IMR-90 (cell line): ENCODE data around the gene NMUR1. TPM values are rescaled to one million over a fixed set of nuclear protein-coding genes. Genes with fewer than 3 reads are reported as not detected.

ENCODE experiments used
- ATAC-seq: fragments of 200-7000 bp; cut with Tn5 transposase; 2 replicates; pipeline ENCODE4 v1.9.1; 2020; ENCODE audit warnings: low read depth, mild to moderate bottlenecking, moderate library complexity
- BruUV-seq: library from RNA; stranded (reverse); fragments of 400-500 nt; replicated peaks from 2 replicates; lab custom pipeline; 2021; lab: Mats Ljungman, UMichigan
- CTCF ChIA-PET: fragments of 300-600 bp; formaldehyde crosslinking; extraction: SDS; loops from one replicate; lab custom pipeline; 2021; ENCODE audit warnings: antibody characterized with exemption; lab: Yijun Ruan, JAX
- POLR2A ChIA-PET: fragments of 300-600 bp; sonication (Branson Sonifier 250); formaldehyde crosslinking; loops from one replicate; lab custom pipeline; 2022; ENCODE audit warnings: antibody characterized with exemption; ENCODE audit not compliant: unreplicated experiment; lab: Charles Lee
- DNase-seq: peaks from one replicate; pipeline ENCODE4 v3.0.0; 2013
- H2AFZ ChIP-seq: replicated peaks from 2 replicates; pipeline ENCODE3; 2013; ENCODE audit warnings: low read length, mild to moderate bottlenecking; ENCODE audit not compliant: poor library complexity
- H2AK5ac ChIP-seq: 2 replicates; pipeline ENCODE4 v1.6.1; 2013; ENCODE audit warnings: low read depth, low read length, inconsistent platforms
- H2AK9ac ChIP-seq: replicated peaks from 2 replicates; pipeline ENCODE3; 2013; ENCODE audit warnings: mild to moderate bottlenecking, low read depth, low read length, moderate library complexity; ENCODE audit not compliant: poor library complexity
- H2BK120ac ChIP-seq: 2 replicates; pipeline ENCODE4 v1.6.1; 2013; ENCODE audit warnings: low read depth, low read length, inconsistent platforms
- H2BK15ac ChIP-seq: 3 replicates; pipeline ENCODE4 v1.6.1; 2013; ENCODE audit warnings: low read depth, low read length, inconsistent platforms
- H2BK20ac ChIP-seq: 2 replicates; pipeline ENCODE4 v1.6.1; 2013; ENCODE audit warnings: low read depth, mild to moderate bottlenecking, inconsistent platforms, low read length, moderate library complexity
- H2BK5ac ChIP-seq: 2 replicates; pipeline ENCODE4 v1.6.1; 2013; ENCODE audit warnings: mild to moderate bottlenecking, low read depth, low read length, inconsistent platforms; ENCODE audit not compliant: poor library complexity, severe bottlenecking
- H3K14ac ChIP-seq: replicated peaks from 2 replicates; pipeline ENCODE4 v1.6.1; 2013; ENCODE audit warnings: low read depth, low read length, inconsistent platforms
- H3K18ac ChIP-seq: 2 replicates; pipeline ENCODE4 v1.6.1; 2013; ENCODE audit warnings: low read depth, low read length, control low read depth
- H3K23ac ChIP-seq: 2 replicates; pipeline ENCODE4 v1.6.1; 2013; ENCODE audit warnings: low read depth, low read length, inconsistent platforms
- H3K27ac ChIP-seq: 2 replicates; pipeline ENCODE4 v1.5.1; 2013; ENCODE audit warnings: mild to moderate bottlenecking, control low read depth, low read length; ENCODE audit not compliant: insufficient read depth
- H3K27me3 ChIP-seq: 2 replicates; pipeline ENCODE4 v1.6.1; 2013; ENCODE audit warnings: low read length; ENCODE audit not compliant: control insufficient read depth, insufficient read depth
- H3K36me3 ChIP-seq: 2 replicates; pipeline ENCODE4 v1.6.1; 2013; ENCODE audit warnings: low read length, mixed read lengths; ENCODE audit not compliant: control insufficient read depth, insufficient read depth
- H3K4ac ChIP-seq: 2 replicates; pipeline ENCODE4 v1.6.1; 2013; ENCODE audit warnings: low read depth, low read length, inconsistent platforms
- H3K4me1 ChIP-seq: 2 replicates; pipeline ENCODE4 v1.6.1; 2013; ENCODE audit warnings: low read length, mixed read lengths; ENCODE audit not compliant: control insufficient read depth, insufficient read depth
- H3K4me2 ChIP-seq: 2 replicates; pipeline ENCODE4 v1.6.1; 2013; ENCODE audit warnings: low read depth, mild to moderate bottlenecking, control low read depth, low read length, moderate library complexity
- H3K4me3 ChIP-seq: 2 replicates; pipeline ENCODE4 v1.5.1; 2013; ENCODE audit warnings: low read depth, mild to moderate bottlenecking, control low read depth, low read length, moderate library complexity; ENCODE audit not compliant: insufficient read depth
- H3K56ac ChIP-seq: 2 replicates; pipeline ENCODE4 v1.6.1; 2013; ENCODE audit warnings: low read length, inconsistent platforms; ENCODE audit not compliant: insufficient read depth; ENCODE audit errors: extremely low read depth
- H3K79me1 ChIP-seq, 2 experiments: 2 replicates each; pipeline ENCODE4 v1.6.1; 2013; ENCODE audit warnings: low read length in 2 of 2, inconsistent platforms in 1 of 2, low read depth in 1 of 2
- H3K9ac ChIP-seq: 2 replicates; pipeline ENCODE4 v1.6.1; 2013; ENCODE audit warnings: low read depth, low read length, control low read depth
- H3K9me1 ChIP-seq: 2 replicates; pipeline ENCODE4 v1.6.1; 2013; ENCODE audit warnings: low read length, inconsistent platforms; ENCODE audit not compliant: insufficient read depth
- H3K9me3 ChIP-seq: 2 replicates; pipeline ENCODE4 v1.6.1; 2013; ENCODE audit warnings: low read length; ENCODE audit not compliant: control insufficient read depth, insufficient read depth
- H4K20me1 ChIP-seq: 2 replicates; pipeline ENCODE4 v1.6.1; 2013; ENCODE audit warnings: low read length, inconsistent platforms; ENCODE audit not compliant: insufficient read depth
- H4K5ac ChIP-seq: 2 replicates; pipeline ENCODE4 v1.6.1; 2013; ENCODE audit warnings: mild to moderate bottlenecking, low read depth, low read length, control low read depth
- H4K8ac ChIP-seq, 2 experiments: 2 replicates each; pipeline ENCODE4 v1.6.1; 2013; ENCODE audit warnings: low read depth in 2 of 2, low read length in 2 of 2, control low read depth in 1 of 2, inconsistent platforms in 1 of 2
- H4K91ac ChIP-seq: 2 replicates; pipeline ENCODE4 v1.6.1; 2013; ENCODE audit warnings: low read depth, low read length, inconsistent platforms; ENCODE audit not compliant: insufficient read depth
- BHLHE40 ChIP-seq: fragments of 150-350 bp; IDR thresholded peaks from 2 replicates; pipeline ENCODE4 v1.6.1; 2016; ENCODE audit warnings: mild to moderate bottlenecking, low read depth, low read length
- CEBPB ChIP-seq: IDR thresholded peaks from 2 replicates; pipeline ENCODE4 v1.6.1; 2012; ENCODE audit warnings: low read depth, low read length, improper control_type of control experiment
- CHD1 ChIP-seq: IDR thresholded peaks from 2 replicates; pipeline ENCODE4 v1.6.1; 2012; ENCODE audit warnings: low read depth, low read length, improper control_type of control experiment
- ELK1 ChIP-seq: fragments of 150-350 bp; IDR thresholded peaks from 2 replicates; pipeline ENCODE4 v1.6.1; 2016; ENCODE audit warnings: low read depth, mild to moderate bottlenecking, low read length, moderate library complexity, borderline replicate concordance
- FOS ChIP-seq: fragments of 150-350 bp; IDR thresholded peaks from 2 replicates; pipeline ENCODE4 v1.6.1; 2016; ENCODE audit warnings: low read depth, low read length
- MAFK ChIP-seq: IDR thresholded peaks from 2 replicates; pipeline ENCODE4 v1.6.1; 2012; ENCODE audit warnings: low read depth, low read length, improper control_type of control experiment
- MAZ ChIP-seq: IDR thresholded peaks from 2 replicates; pipeline ENCODE4 v1.6.1; 2012; ENCODE audit warnings: low read depth, mild to moderate bottlenecking, low read length, improper control_type of control experiment, moderate library complexity, borderline replicate concordance
- MXI1 ChIP-seq: IDR thresholded peaks from 2 replicates; pipeline ENCODE4 v1.6.1; 2012; ENCODE audit warnings: low read depth, mild to moderate bottlenecking, low read length, moderate library complexity, borderline replicate concordance
- NFE2L2 ChIP-seq: fragments of 150-350 bp; IDR thresholded peaks from 2 replicates; pipeline ENCODE4 v1.6.1; 2016; ENCODE audit warnings: low read depth, mild to moderate bottlenecking, low read length
- POLR2A ChIP-seq: IDR thresholded peaks from 2 replicates; pipeline ENCODE4 v1.6.1; 2012; ENCODE audit warnings: mild to moderate bottlenecking, low read depth, low read length
- RAD21 ChIP-seq: IDR thresholded peaks from 2 replicates; pipeline ENCODE4 v1.6.1; 2012; ENCODE audit warnings: low read length, improper control_type of control experiment
- RCOR1 ChIP-seq: IDR thresholded peaks from 2 replicates; pipeline ENCODE4 v1.6.1; 2012; ENCODE audit warnings: mild to moderate bottlenecking, low read length, improper control_type of control experiment; ENCODE audit not compliant: insufficient replicate concordance
- RFX5 ChIP-seq: IDR thresholded peaks from 2 replicates; pipeline ENCODE4 v1.8.0; 2012; ENCODE audit warnings: low read depth, mild to moderate bottlenecking, low read length, moderate library complexity
- SMC3 ChIP-seq: fragments of 150-350 bp; IDR thresholded peaks from 2 replicates; pipeline ENCODE4 v1.6.1; 2016; ENCODE audit warnings: low read depth, mild to moderate bottlenecking, antibody characterized with exemption, low read length, moderate library complexity
- USF2 ChIP-seq: fragments of 150-350 bp; IDR thresholded peaks from 2 replicates; pipeline ENCODE4 v1.6.1; 2017; ENCODE audit warnings: mild to moderate bottlenecking, antibody characterized with exemption, low read length, low read depth
- WGBS, 2 experiments: methylation state at CpG; one replicate each; pipeline versions ENCODE4 v1.1.5 to v1.1.7; 2013; ENCODE audit warnings: missing lambda C conversion rate in 2 of 2; ENCODE audit not compliant: insufficient read length in 1 of 2; ENCODE audit errors: extremely low coverage in 2 of 2; 5-methylcytosine and 5-hydroxymethylcytosine counted together
- dilution Hi-C: fragments of 300-500 bp; cut with HindIII; formaldehyde crosslinking; loops from one replicate; pipeline ENCODE4 v1.14.3; 2018; ENCODE audit warnings: low sequenced_read_pairs; ENCODE audit not compliant: unreplicated experiment
- in situ Hi-C: fragments of 300-500 bp; cut with MboI; formaldehyde crosslinking; loops from 3 replicates; pipeline ENCODE4 v1.14.3; 2019; ENCODE audit warnings: low sequenced_read_pairs, inconsistent platforms, mixed read lengths
- intact Hi-C: fragments of 100-400 bp; cut with micrococcal nuclease; formaldehyde crosslinking; loops from 2 replicates; pipeline ENCODE4 v1.10.0; 2022
- polyA plus RNA-seq, 3 experiments: library from polyadenylated mRNA; depleted of rRNA; stranded (reverse); fragments of >200 nt; gene quantifications; 2 replicates each; pipeline ENCODE4 v1.2.3, GENCODE V29; 2012; ENCODE audit warnings: low replicate concordance in 1 of 3
- total RNA-seq: library from RNA; depleted of rRNA; stranded (reverse); fragments of >200 nt; gene quantifications from 2 replicates; pipeline ENCODE4 v1.2.3, GENCODE V29; 2012
- TF ChIP-seq, protein P1 (sequence below): conservative IDR thresholded peaks from 2 replicates; pipeline ENCODE4 v1.5.1; 2012; ENCODE audit warnings: mild to moderate bottlenecking, low read depth, low read length, improper control_type of control experiment

Gene NMUR1
- total and polyA plus RNA-seq, 2 of the 4 experiments (the other 2 are of a cell fraction): not detected

- WGBS, 2 experiments: 56% methylated on average over 6 of the region's 6 CpGs; no CpG with 5 or more reads in 1 of the 2 experiments
These were observed 38.0 kb upstream of the NMUR1 start for GRCh38 chr2:231568098-231568784.

More at GRCh38 chr2:231568098-231568784, 38.0 kb upstream of the NMUR1 start:
- H4K91ac ChIP-seq: no peak overlapping the region
- intact Hi-C loops: no loop called here
- no peak overlapping the region for H3K56ac ChIP-seq
- no peak overlapping the region for H2BK15ac ChIP-seq
- H4K5ac ChIP-seq: no peak overlapping the region
- no peak overlapping the region for H2BK120ac ChIP-seq
- BruUV-seq: no TSS peak
- no peak for ATAC-seq
- no peak overlapping the region for H2AFZ ChIP-seq
- peaks cover 8% of the 10 kb centered on the region for H3K27me3 ChIP-seq
- H3K27ac ChIP-seq: no peak overlapping the region
- no peaks in the 10 kb centered on the region for H3K9me3 ChIP-seq
- ChIA-PET POLR2A (no interaction called here), CTCF (no interaction called here)
- no peak overlapping the region for H4K8ac ChIP-seq
- H2AK5ac ChIP-seq: no peak overlapping the region
- no peak overlapping the region for H3K4me2 ChIP-seq
- no peak overlapping the region for H3K4ac ChIP-seq
- H2AK9ac ChIP-seq: no peak overlapping the region
- H4K20me1 ChIP-seq: no peaks in the 10 kb centered on the region
- H3K18ac ChIP-seq: no peak overlapping the region
- H3K4me3 ChIP-seq: no peak overlapping the region
- no peak overlapping the region for H3K23ac ChIP-seq
- DNase-seq: no peak
- in situ Hi-C loops: no loop called here
- H3K36me3 ChIP-seq: no peaks in the 10 kb centered on the region
- H2BK5ac ChIP-seq: no peak overlapping the region
- no peaks in the 10 kb centered on the region for H3K79me1 ChIP-seq
- dilution Hi-C loops: no loop called here
- no peak overlapping the region for H2BK20ac ChIP-seq
- no peak overlapping the region for H3K9ac ChIP-seq
- H3K4me1 ChIP-seq: no peaks in the 10 kb centered on the region
- H3K9me1 ChIP-seq: no peaks in the 10 kb centered on the region
- TF ChIP-seq NFE2L2 (no peak), CHD1 (no peak), RAD21 (no peak), MAFK (no peak), ELK1 (no peak), MAZ (no peak), CEBPB (no peak), RCOR1 (no peak), MXI1 (no peak), BHLHE40 (no peak), FOS (no peak), POLR2A (no peak), SMC3 (no peak), USF2 (no peak), RFX5 (no peak)
- TF ChIP-seq, protein P1, sequence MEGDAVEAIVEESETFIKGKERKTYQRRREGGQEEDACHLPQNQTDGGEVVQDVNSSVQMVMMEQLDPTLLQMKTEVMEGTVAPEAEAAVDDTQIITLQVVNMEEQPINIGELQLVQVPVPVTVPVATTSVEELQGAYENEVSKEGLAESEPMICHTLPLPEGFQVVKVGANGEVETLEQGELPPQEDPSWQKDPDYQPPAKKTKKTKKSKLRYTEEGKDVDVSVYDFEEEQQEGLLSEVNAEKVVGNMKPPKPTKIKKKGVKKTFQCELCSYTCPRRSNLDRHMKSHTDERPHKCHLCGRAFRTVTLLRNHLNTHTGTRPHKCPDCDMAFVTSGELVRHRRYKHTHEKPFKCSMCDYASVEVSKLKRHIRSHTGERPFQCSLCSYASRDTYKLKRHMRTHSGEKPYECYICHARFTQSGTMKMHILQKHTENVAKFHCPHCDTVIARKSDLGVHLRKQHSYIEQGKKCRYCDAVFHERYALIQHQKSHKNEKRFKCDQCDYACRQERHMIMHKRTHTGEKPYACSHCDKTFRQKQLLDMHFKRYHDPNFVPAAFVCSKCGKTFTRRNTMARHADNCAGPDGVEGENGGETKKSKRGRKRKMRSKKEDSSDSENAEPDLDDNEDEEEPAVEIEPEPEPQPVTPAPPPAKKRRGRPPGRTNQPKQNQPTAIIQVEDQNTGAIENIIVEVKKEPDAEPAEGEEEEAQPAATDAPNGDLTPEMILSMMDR: no peak
- no peak overlapping the region for H3K14ac ChIP-seq
